HUDEP-2 (cell line): ENCODE measurements around the gene SERTM2.

Experiments used
- DNase-seq, 76 experiments: peaks; one replicate each; lab custom pipeline; 2025; ENCODE audit not compliant: unreplicated experiment in 76 of 76; lab: John Stamatoyannopoulos, UW

Gene SERTM2

GRCh38 chrX:111555406-111555958 is 44.0 kb downstream of the SERTM2 start:
- DNase-seq = no peak

GRCh38 chrX:111560801-111561200 is 49.4 kb downstream of the SERTM2 start:
- DNase-seq = no peak

GRCh38 chrX:111561851-111562250 is 50.4 kb downstream of the SERTM2 start:
- no peak for DNase-seq

- DNase-seq = no peak
Measured at GRCh38 chrX:111567542-111568255, 56.3 kb downstream of the SERTM2 start.

GRCh38 chrX:111568354-111568753 is 56.9 kb downstream of the SERTM2 start:
- no peak for DNase-seq

- no peak for DNase-seq
Measured at GRCh38 chrX:111568817-111569216, 57.4 kb downstream of the SERTM2 start.
